Small intestine (tissue), 7 donors: ENCODE data around the gene SMTN. TPM values are rescaled to one million over a fixed set of nuclear protein-coding genes. Genes with fewer than 3 reads are reported as not detected.
A peak's percentile ranks its signal among the peaks of the same experiment; 100 is the strongest.

Experiments used
- DNase-seq, 2 donors: peaks; one replicate each; pipeline versions ENCODE4 v3.0.0 to v3.0.0-alpha.2; 2013
- FAIRE-seq: peaks from 2 replicates; lab custom pipeline; 2012; peaks lifted over from hg19 to GRCh38; lab: Jason Lieb, UNC
- H3K27ac ChIP-seq, 3 donors: one replicate each; pipeline ENCODE4 v1.5.1; 2013; ENCODE audit warnings: low read length in 2 of 3, mild to moderate bottlenecking in 2 of 3, control low read depth in 1 of 3, inconsistent platforms in 1 of 3, low read depth in 1 of 3, moderate library complexity in 1 of 3
- H3K27me3 ChIP-seq, 3 donors: one replicate each; pipeline ENCODE4 v1.6.1; 2013; ENCODE audit warnings: low read length in 3 of 3, inconsistent platforms in 1 of 3; ENCODE audit not compliant: control insufficient read depth in 3 of 3, insufficient read depth in 3 of 3
- H3K36me3 ChIP-seq, 3 donors: one replicate each; pipeline ENCODE4 v1.6.1; 2013; ENCODE audit warnings: low read length in 3 of 3, inconsistent platforms in 1 of 3, low read depth in 1 of 3, mild to moderate bottlenecking in 1 of 3, moderate library complexity in 1 of 3; ENCODE audit not compliant: control insufficient read depth in 3 of 3, insufficient read depth in 2 of 3
- H3K4me1 ChIP-seq, 3 donors: one replicate each; pipeline ENCODE4 v1.6.1; 2013; ENCODE audit warnings: low read length in 2 of 3, inconsistent platforms in 1 of 3, low read depth in 1 of 3, mild to moderate bottlenecking in 1 of 3, moderate library complexity in 1 of 3; ENCODE audit not compliant: control insufficient read depth in 3 of 3, insufficient read depth in 2 of 3
- H3K4me3 ChIP-seq, 3 donors: one replicate each; pipeline ENCODE4 v1.5.1; 2013; ENCODE audit warnings: low read length in 3 of 3, control low read depth in 1 of 3, inconsistent platforms in 1 of 3, low read depth in 1 of 3, mild to moderate bottlenecking in 1 of 3, moderate library complexity in 1 of 3
- H3K9me3 ChIP-seq, 2 donors: one replicate each; pipeline ENCODE4 v1.6.1; 2013; ENCODE audit warnings: low read depth in 1 of 2, low read length in 1 of 2; ENCODE audit not compliant: control insufficient read depth in 2 of 2, insufficient read depth in 1 of 2
- WGBS, 3 donors: extraction: QIAGEN DNeasy Blood & Tissue Kit; methylation state at CpG; one replicate each; pipeline ENCODE4 v1.1.7; 2013; 5-methylcytosine and 5-hydroxymethylcytosine counted together
- polyA plus RNA-seq, 4 donors: library from polyadenylated mRNA; stranded (reverse) in 3 of 4; unstranded in 1 of 4; fragments of 200-250 nt in 3 of 4; fragments of 120-200 nt in 1 of 4; gene quantifications; one replicate each; pipeline versions ENCODE4 v1.2.1 to v1.2.3, GENCODE V29; 2013
- donor health status: healthy with polysubstance abuse.
- donor health status: control.
- donor health status: control.
- donor health status: Bipolar disorder and iron deficiency.
- donor health status: healthy.

The SMTN gene
- polyA plus RNA-seq, 4 donors = 7.8 to 74.8 (median 44.2) TPM

GRCh38 chr22:31142285-31142684 is 61.2 kb downstream of the SMTN start:
- Histone ChIP-seq H3K4me3 (no peak overlapping the region), H3K4me1 (no peaks in the 10 kb centered on the region), H3K9me3 (peaks cover 0 to 2% of the 10 kb centered on the region in 2 donors), H3K27me3 (peaks cover 0 to 25% (median 7%) of the 10 kb centered on the region in 3 donors), H3K27ac (no peak overlapping the region), H3K36me3 (no peaks in the 10 kb centered on the region)
- DNase-seq (no peak), FAIRE-seq (no peak)
- 71 to 82% (median 79%) methylated on average over 4 of the region's 4 CpGs for WGBS, 3 donors

- DNase-seq (no peak), FAIRE-seq (no peak)
- Histone ChIP-seq H3K4me1 (no peaks in the 10 kb centered on the region), H3K36me3 (no peaks in the 10 kb centered on the region), H3K4me3 (no peak overlapping the region), H3K27ac (no peak overlapping the region), H3K9me3 (peaks cover 0 to 8% of the 10 kb centered on the region in 2 donors), H3K27me3 (peaks cover 0 to 25% (median 7%) of the 10 kb centered on the region in 3 donors)
- WGBS, 3 donors = 74 to 84% (median 75%) methylated on average over 3 of the region's 3 CpGs
Observed at GRCh38 chr22:31143038-31143437, 61.9 kb downstream of the SMTN start.

- H3K4me1 ChIP-seq = no peaks in the 10 kb centered on the region
- DNase-seq = no peak
- peaks cover 0 to 24% (median 7%) of the 10 kb centered on the region in 3 donors for H3K27me3 ChIP-seq
- no peak for FAIRE-seq
- no peak overlapping the region for H3K27ac ChIP-seq
- no peak overlapping the region for H3K4me3 ChIP-seq
- peaks cover 0 to 8% of the 10 kb centered on the region in 2 donors for H3K9me3 ChIP-seq
- 81 to 88% (median 84%) methylated on average over 3 of the region's 3 CpGs for WGBS, 3 donors
- no peaks in the 10 kb centered on the region for H3K36me3 ChIP-seq
Observed at GRCh38 chr22:31143537-31143936, 62.4 kb downstream of the SMTN start.

- peak in 1 of 2 donors; percentile 54 for DNase-seq
- FAIRE-seq = no peak
- H3K9me3 ChIP-seq = peaks cover 0 to 8% of the 10 kb centered on the region in 2 donors
- H3K27me3 ChIP-seq = peaks cover 0 to 17% (median 7%) of the 10 kb centered on the region in 3 donors
- no peaks in the 10 kb centered on the region for H3K36me3 ChIP-seq
- H3K4me3 ChIP-seq = no peak overlapping the region
- H3K4me1 ChIP-seq = peaks cover 0 to 3% (median 0%) of the 10 kb centered on the region in 3 donors
- no peak overlapping the region for H3K27ac ChIP-seq
Observed at GRCh38 chr22:31144223-31144622, 63.1 kb downstream of the SMTN start.

GRCh38 chr22:31148488-31148887 is 67.4 kb downstream of the SMTN start:
- Histone ChIP-seq H3K9me3 (peaks cover 0 to 8% of the 10 kb centered on the region in 2 donors), H3K27me3 (no peaks in the 10 kb centered on the region), H3K4me1 (peaks cover 0 to 3% (median 0%) of the 10 kb centered on the region in 3 donors), H3K36me3 (no peaks in the 10 kb centered on the region), H3K4me3 (no peak overlapping the region), H3K27ac (peak overlapping the region in 1 of 3 donors; percentile 2)
- DNase-seq = no peak
- FAIRE-seq = no peak
- 84 to 94% (median 87%) methylated on average over 1 of the region's 1 CpG for WGBS, 3 donors

GRCh38 chr22:31148953-31149627 is 68.0 kb downstream of the SMTN start:
- 8 to 22% (median 9%) methylated on average over 5 of the region's 5 CpGs for WGBS, 3 donors
- Histone ChIP-seq H3K36me3 (no peaks in the 10 kb centered on the region), H3K27ac (peak overlapping the region in 1 of 3 donors; percentile 2), H3K4me1 (peaks cover 0 to 3% (median 0%) of the 10 kb centered on the region in 3 donors), H3K9me3 (peaks cover 0 to 8% of the 10 kb centered on the region in 2 donors), H3K4me3 (no peak overlapping the region), H3K27me3 (no peaks in the 10 kb centered on the region)
- peak; percentile 79 for DNase-seq
- FAIRE-seq = no peak

DNA sequence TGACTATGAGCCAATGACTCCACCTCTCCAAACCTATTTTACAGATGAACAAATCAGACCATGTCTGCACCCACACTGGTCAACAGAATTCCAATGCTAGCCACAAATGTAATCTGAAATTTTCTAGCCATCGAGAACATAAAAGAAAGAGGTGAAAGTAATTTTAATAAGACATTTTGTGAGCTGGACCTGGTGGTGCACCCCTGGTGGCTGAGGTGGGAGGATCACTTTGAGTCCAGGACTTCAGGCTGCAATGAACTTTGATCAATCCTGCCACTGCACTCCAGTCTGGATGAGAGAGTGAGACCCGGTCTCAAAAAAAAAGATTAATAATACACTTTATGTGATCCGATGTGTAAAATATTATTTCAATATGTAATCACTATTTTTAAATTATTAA is 69.5 kb downstream of the SMTN start:
- no peak for FAIRE-seq
- Histone ChIP-seq H3K9me3 (peaks cover 0 to 8% of the 10 kb centered on the region in 2 donors), H3K4me3 (no peak overlapping the region), H3K36me3 (no peaks in the 10 kb centered on the region), H3K27me3 (no peaks in the 10 kb centered on the region), H3K4me1 (peaks cover 0 to 3% (median 0%) of the 10 kb centered on the region in 3 donors), H3K27ac (no peak overlapping the region)
- WGBS, 3 donors = 23 to 67% (median 38%) methylated on average over 3 of the region's 3 CpGs
- DNase-seq = peak; percentile 59

- no peak for DNase-seq
- Histone ChIP-seq H3K27ac (no peak overlapping the region), H3K27me3 (no peaks in the 10 kb centered on the region), H3K36me3 (no peaks in the 10 kb centered on the region), H3K4me3 (no peak overlapping the region), H3K9me3 (peaks cover 0 to 8% of the 10 kb centered on the region in 2 donors), H3K4me1 (peaks cover 0 to 3% (median 0%) of the 10 kb centered on the region in 3 donors)
- WGBS, 3 donors = 75 to 88% (median 85%) methylated on average over 2 of the region's 2 CpGs
- FAIRE-seq = no peak
Observed at GRCh38 chr22:31151872-31152271, 70.8 kb downstream of the SMTN start.
